ENCODE results near the gene LIPK. TPM values are rescaled to one million over a fixed set of nuclear protein-coding genes. Genes with fewer than 3 reads are reported as not detected.
"Not testable (repeated sequence)": the region's sequence is repeated elsewhere in the genome, so short reads cannot be mapped to it uniquely, and the experiment has no call there.

LIPK gene
- total RNA-seq, 1 donor from 2014 or later = not detected

DNA sequence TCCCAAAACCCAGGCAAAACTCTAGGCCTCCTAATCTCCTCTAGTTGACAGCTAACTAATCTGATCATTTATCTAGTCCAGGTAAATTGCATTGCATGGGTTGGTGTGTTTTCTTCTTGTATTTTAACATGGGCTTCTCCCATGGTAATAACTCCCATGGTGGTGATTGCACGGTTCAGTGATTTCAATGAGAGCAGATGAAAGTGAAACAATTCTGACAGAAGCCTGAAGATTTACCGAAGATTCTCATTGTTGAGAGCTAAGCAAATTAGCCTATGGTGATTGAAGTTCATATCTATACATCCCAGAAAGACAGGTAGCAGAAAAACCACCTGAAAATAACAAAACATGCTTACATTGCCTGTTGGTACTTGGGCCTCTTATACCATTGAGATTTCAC, 27.2 kb downstream of the LIPK start:
- Histone ChIP-seq H3K79me2 (ENCODE audit: insufficient read depth, low read length) (no peaks in the 10 kb centered on the region), H4K20me1 (ENCODE audit: insufficient read depth, low read length) (no peaks in the 10 kb centered on the region), H3K9me3 (ENCODE audit: insufficient read depth, low read depth, low read length) (no peaks in the 10 kb centered on the region), H3K4me1 (ENCODE audit: insufficient read depth, low read length) (peaks cover 5% of the 10 kb centered on the region), H3K27ac (ENCODE audit: low read depth, low read length) (no peak overlapping the region), H2AFZ (ENCODE audit: low read depth, low read length) (no peak overlapping the region), H3K4me3 (ENCODE audit: insufficient read depth, low read depth, low read length) (no peak overlapping the region), H3K27me3 (ENCODE audit: insufficient read depth, low read length) (no peaks in the 10 kb centered on the region), H3K36me3 (ENCODE audit: insufficient read depth, low read length) (no peaks in the 10 kb centered on the region), H3K4me2 (ENCODE audit: low read length) (no peak overlapping the region), H3K9ac (ENCODE audit: low read length) (no peak overlapping the region)
- DNase-seq (ENCODE audit: low read depth) (no peak), FAIRE-seq (no peak)
- no peaks in the 10 kb centered on the region for H3K36me3 Mint-ChIP-seq (ENCODE audit: low read depth, unreplicated experiment)
- peaks cover 6% of the 10 kb centered on the region for H3K27me3 Mint-ChIP-seq (ENCODE audit: low read depth, unreplicated experiment)
- peaks cover 4% of the 10 kb centered on the region for H3K4me1 Mint-ChIP-seq (ENCODE audit: low read depth, unreplicated experiment)
- H3K4me3 Mint-ChIP-seq (ENCODE audit: unreplicated experiment) = no peak overlapping the region
- H3K9me3 Mint-ChIP-seq (ENCODE audit: unreplicated experiment) = no peaks in the 10 kb centered on the region
- H3K27ac Mint-ChIP-seq (ENCODE audit: unreplicated experiment) = no peak overlapping the region
- TF ChIP-seq EZH2 (IDR thresholded peaks at IDR 0.05; ENCODE audit: insufficient read depth, low read length) (no peak), CTCF (IDR thresholded peaks at IDR 0.05; ENCODE audit: insufficient read depth, low read depth, low read length) (no peak)

DNA sequence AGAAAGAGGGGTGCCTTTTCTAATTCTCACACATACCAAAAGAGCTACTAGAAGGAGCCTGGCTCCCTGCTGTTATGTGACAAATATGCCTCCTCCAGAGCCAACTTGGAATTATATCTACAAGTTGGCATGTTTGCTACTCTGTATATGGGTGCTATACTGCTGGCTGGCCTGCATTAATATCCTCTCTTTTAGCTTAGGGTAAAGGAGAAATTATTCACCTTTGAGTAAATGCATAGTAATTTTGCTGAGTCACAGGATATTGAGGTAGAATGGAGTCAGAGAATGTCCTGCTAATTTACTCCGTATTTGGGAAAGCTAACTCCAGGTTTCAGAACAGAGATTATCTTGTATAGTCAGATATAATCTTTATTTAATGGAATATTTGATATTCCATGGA, 29.6 kb downstream of the LIPK start:
- no peak overlapping the region for H3K4me3 ChIP-seq (ENCODE audit: insufficient read depth, low read depth, low read length)
- H3K9me3 Mint-ChIP-seq (ENCODE audit: unreplicated experiment) = no peaks in the 10 kb centered on the region
- no peaks in the 10 kb centered on the region for H3K9me3 ChIP-seq (ENCODE audit: insufficient read depth, low read depth, low read length)
- H3K27me3 Mint-ChIP-seq (ENCODE audit: low read depth, unreplicated experiment) = peaks cover 9% of the 10 kb centered on the region
- no peak overlapping the region for H3K4me3 Mint-ChIP-seq (ENCODE audit: unreplicated experiment)
- no peaks in the 10 kb centered on the region for H3K36me3 ChIP-seq (ENCODE audit: insufficient read depth, low read length)
- no peaks in the 10 kb centered on the region for H3K27me3 ChIP-seq (ENCODE audit: insufficient read depth, low read length)
- H3K4me1 ChIP-seq (ENCODE audit: insufficient read depth, low read length) = peaks cover 5% of the 10 kb centered on the region
- FAIRE-seq = no peak
- H3K27ac ChIP-seq (ENCODE audit: low read depth, low read length) = no peak overlapping the region
- H3K4me1 Mint-ChIP-seq (ENCODE audit: low read depth, unreplicated experiment) = peaks cover 4% of the 10 kb centered on the region
- TF ChIP-seq EZH2 (IDR thresholded peaks at IDR 0.05; ENCODE audit: insufficient read depth, low read length) (no peak), CTCF (IDR thresholded peaks at IDR 0.05; ENCODE audit: insufficient read depth, low read depth, low read length) (no peak)
- no peak overlapping the region for H3K9ac ChIP-seq (ENCODE audit: low read length)
- peak overlapping the region; percentile 52 for H3K4me2 ChIP-seq (ENCODE audit: low read length)
- no peaks in the 10 kb centered on the region for H3K79me2 ChIP-seq (ENCODE audit: insufficient read depth, low read length)
- H3K36me3 Mint-ChIP-seq (ENCODE audit: low read depth, unreplicated experiment) = no peaks in the 10 kb centered on the region
- H2AFZ ChIP-seq (ENCODE audit: low read depth, low read length) = peak overlapping the region; percentile 46
- no peak overlapping the region for H3K27ac Mint-ChIP-seq (ENCODE audit: unreplicated experiment)
- DNase-seq (ENCODE audit: low read depth) = peak; percentile 31
- no peaks in the 10 kb centered on the region for H4K20me1 ChIP-seq (ENCODE audit: insufficient read depth, low read length)

- H3K27ac ChIP-seq (ENCODE audit: low read depth, low read length); H3K9me3 ChIP-seq (ENCODE audit: insufficient read depth, low read depth, low read length); H3K4me3 ChIP-seq (ENCODE audit: insufficient read depth, low read depth, low read length); H3K4me1 Mint-ChIP-seq (ENCODE audit: low read depth, unreplicated experiment); H3K9me3 Mint-ChIP-seq (ENCODE audit: unreplicated experiment); H3K36me3 ChIP-seq (ENCODE audit: insufficient read depth, low read length); H3K4me3 Mint-ChIP-seq (ENCODE audit: unreplicated experiment); FAIRE-seq; H3K4me1 ChIP-seq (ENCODE audit: insufficient read depth, low read length); H3K9ac ChIP-seq (ENCODE audit: low read length); DNase-seq (ENCODE audit: low read depth); H3K79me2 ChIP-seq (ENCODE audit: insufficient read depth, low read length); H3K36me3 Mint-ChIP-seq (ENCODE audit: low read depth, unreplicated experiment); H2AFZ ChIP-seq (ENCODE audit: low read depth, low read length); H3K27me3 Mint-ChIP-seq (ENCODE audit: low read depth, unreplicated experiment); H3K4me2 ChIP-seq (ENCODE audit: low read length); H3K27ac Mint-ChIP-seq (ENCODE audit: unreplicated experiment); H3K27me3 ChIP-seq (ENCODE audit: insufficient read depth, low read length); H4K20me1 ChIP-seq (ENCODE audit: insufficient read depth, low read length): not testable (repeated sequence)
Measured at GRCh38 chr10:88741921-88742320, 35.9 kb downstream of the LIPK start.
